ENCODE results near the gene BMP4. TPM values are rescaled to one million over a fixed set of nuclear protein-coding genes. Genes with fewer than 3 reads are reported as not detected.

BMP4 gene
- total RNA-seq, 1 donor from 2014 or later = 33.1 TPM

- intact Hi-C loops (cut with DNase I) = no loop called here
- no peak for DNase-seq (ENCODE audit: low spot score in 2 of 2)
- Histone ChIP-seq H3K4me1 (peaks cover 0 to 9% of the 10 kb centered on the region in 2 donors), H3K36me3 (peaks cover 15 to 29% of the 10 kb centered on the region in 2 donors), H3K27ac (no peak overlapping the region), H3K4me3 (peak overlapping the region in 1 of 2 donors; percentile 62), H3K27me3 (no peaks in the 10 kb centered on the region), H3K9me3 (no peaks in the 10 kb centered on the region)
- TF ChIP-seq CTCF (IDR thresholded peaks at IDR 0.05) = no peak
Observed at GRCh38 chr14:53947452-53948204, 9.0 kb downstream of the BMP4 start.

- peaks cover 0 to 6% of the 10 kb centered on the region in 2 donors for H3K4me1 ChIP-seq
- no peak for DNase-seq (ENCODE audit: low spot score in 2 of 2)
- no peak for TF ChIP-seq CTCF (IDR thresholded peaks at IDR 0.05)
- intact Hi-C loops (cut with DNase I) = no loop called here
- peak overlapping the region; percentile 52 to 62 for H3K4me3 ChIP-seq
- H3K36me3 ChIP-seq = peaks cover 15 to 29% of the 10 kb centered on the region in 2 donors
- H3K27me3 ChIP-seq = no peaks in the 10 kb centered on the region
- H3K27ac ChIP-seq = no peak overlapping the region
- H3K9me3 ChIP-seq = no peaks in the 10 kb centered on the region
Observed at GRCh38 chr14:53947094-53947445, 9.6 kb downstream of the BMP4 start.

- no peak for DNase-seq (ENCODE audit: low spot score in 2 of 2)
- intact Hi-C loops (cut with DNase I) = no loop called here
- Histone ChIP-seq H3K27ac (no peak overlapping the region), H3K4me1 (peaks cover 0 to 2% of the 10 kb centered on the region in 2 donors), H3K9me3 (no peaks in the 10 kb centered on the region), H3K27me3 (no peaks in the 10 kb centered on the region), H3K36me3 (peaks cover 11 to 24% of the 10 kb centered on the region in 2 donors), H3K4me3 (peak overlapping the region; percentile 52 to 62)
- TF ChIP-seq CTCF (IDR thresholded peaks at IDR 0.05) = no peak
Observed at GRCh38 chr14:53946404-53947093, 10.1 kb downstream of the BMP4 start.

GRCh38 chr14:53946071-53946403 is 10.6 kb downstream of the BMP4 start:
- H3K9me3 ChIP-seq = no peaks in the 10 kb centered on the region
- H3K27ac ChIP-seq = no peak overlapping the region
- H3K27me3 ChIP-seq = no peaks in the 10 kb centered on the region
- TF ChIP-seq CTCF (IDR thresholded peaks at IDR 0.05) = no peak
- peaks cover 11 to 19% of the 10 kb centered on the region in 2 donors for H3K36me3 ChIP-seq
- H3K4me1 ChIP-seq = no peaks in the 10 kb centered on the region
- DNase-seq (ENCODE audit: low spot score in 2 of 2) = no peak
- intact Hi-C loops (cut with DNase I) = no loop called here
- H3K4me3 ChIP-seq = no peak overlapping the region

GRCh38 chr14:53943751-53944083 is 12.9 kb downstream of the BMP4 start:
- intact Hi-C loops (cut with DNase I) = no loop called here
- no peak overlapping the region for H3K27ac ChIP-seq
- no peak for TF ChIP-seq CTCF (IDR thresholded peaks at IDR 0.05)
- DNase-seq (ENCODE audit: low spot score in 2 of 2) = no peak
- no peaks in the 10 kb centered on the region for H3K36me3 ChIP-seq
- no peaks in the 10 kb centered on the region for H3K9me3 ChIP-seq
- no peak overlapping the region for H3K4me3 ChIP-seq
- no peaks in the 10 kb centered on the region for H3K27me3 ChIP-seq
- H3K4me1 ChIP-seq = no peaks in the 10 kb centered on the region
